Measurements from ENCODE around the gene ABCB6.
"Not testable (repeated sequence)": the region's sequence is repeated elsewhere in the genome, so short reads cannot be mapped to it uniquely, and the experiment has no call there.

ABCB6 gene

GRCh38 chr2:219214141-219214540 is 4.6 kb downstream of the ABCB6 start:
- no peak for DNase-seq (ENCODE audit: low read depth in 3 of 3, low spot score in 1 of 3)

- DNase-seq (ENCODE audit: low read depth in 3 of 3, low spot score in 1 of 3): no peak
These were observed 5.2 kb downstream of the ABCB6 start for GRCh38 chr2:219213486-219214071.

GRCh38 chr2:219213026-219213415 is 5.7 kb downstream of the ABCB6 start:
- DNase-seq (ENCODE audit: low read depth in 3 of 3, low spot score in 1 of 3): no peak

- no peak for DNase-seq (ENCODE audit: low read depth in 3 of 3, low spot score in 1 of 3)
These were observed 7.8 kb downstream of the ABCB6 start for GRCh38 chr2:219210886-219211362.

GRCh38 chr2:219210196-219210885 is 8.4 kb downstream of the ABCB6 start:
- no peak for DNase-seq (ENCODE audit: low read depth in 3 of 3, low spot score in 1 of 3)

- DNase-seq (ENCODE audit: low read depth in 3 of 3, low spot score in 1 of 3): no peak
These were observed 9.2 kb downstream of the ABCB6 start for GRCh38 chr2:219209236-219210195.

GRCh38 chr2:219207884-219208740 is 10.6 kb downstream of the ABCB6 start:
- no peak for DNase-seq (ENCODE audit: low read depth in 3 of 3, low spot score in 1 of 3)

- DNase-seq (ENCODE audit: low read depth in 3 of 3, low spot score in 1 of 3): no peak
These were observed 11.4 kb downstream of the ABCB6 start for GRCh38 chr2:219207134-219207883.

- peak; percentile 88 to 93 (median 92) for DNase-seq (ENCODE audit: low read depth in 3 of 3, low spot score in 1 of 3)
These were observed 12.2 kb downstream of the ABCB6 start, which contains the start of gene ZFAND2B for GRCh38 chr2:219206328-219207133. Gene ZFAND2B (plus strand): TSS chr2:219206782. CDS start chr2:219206988, 206 bp downstream.

GRCh38 chr2:219205981-219206327 is 12.8 kb downstream of the ABCB6 start:
- no peak for DNase-seq (ENCODE audit: low read depth in 3 of 3, low spot score in 1 of 3)

GRCh38 chr2:219205165-219205538 is 13.6 kb downstream of the ABCB6 start:
- DNase-seq (ENCODE audit: low read depth in 3 of 3, low spot score in 1 of 3): no peak

- DNase-seq (ENCODE audit: low read depth in 3 of 3, low spot score in 1 of 3): no peak
These were observed 14.2 kb downstream of the ABCB6 start for GRCh38 chr2:219204425-219205164.

GRCh38 chr2:219201331-219201730 is 17.4 kb downstream of the ABCB6 start:
- not testable (repeated sequence) for DNase-seq (ENCODE audit: low read depth in 3 of 3, low spot score in 1 of 3)

GRCh38 chr2:219200502-219201326 is 18.0 kb downstream of the ABCB6 start:
- not testable (repeated sequence) for DNase-seq (ENCODE audit: low read depth in 3 of 3, low spot score in 1 of 3)

GRCh38 chr2:219199470-219200211 is 19.1 kb downstream of the ABCB6 start:
- no peak for DNase-seq (ENCODE audit: low read depth in 3 of 3, low spot score in 1 of 3)

- DNase-seq (ENCODE audit: low read depth in 3 of 3, low spot score in 1 of 3): no peak
These were observed 19.8 kb downstream of the ABCB6 start for GRCh38 chr2:219198974-219199373.

GRCh38 chr2:219197388-219197787 is 21.4 kb downstream of the ABCB6 start:
- no peak for DNase-seq (ENCODE audit: low read depth in 3 of 3, low spot score in 1 of 3)
